ENCODE measurements around the gene GSTM4.

DNA sequence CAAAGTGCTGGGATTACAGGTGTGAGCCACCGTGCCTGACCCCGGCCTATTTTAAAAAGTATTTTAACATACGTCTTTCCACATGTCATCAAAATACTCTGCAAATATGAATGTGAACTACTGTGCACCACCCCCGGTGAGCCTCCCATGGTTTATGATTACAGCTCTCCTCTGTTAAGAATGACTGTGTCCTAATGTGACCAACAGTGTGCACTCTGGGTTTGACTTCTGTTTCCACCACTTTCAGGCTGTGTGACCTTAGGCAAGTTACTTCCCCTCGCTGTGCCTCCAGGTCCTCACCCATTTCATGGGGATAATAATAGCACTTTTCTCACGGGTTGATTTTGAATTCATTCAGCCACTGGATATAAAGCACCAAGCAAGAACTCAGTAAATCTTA lies 21.6 kb upstream of the GSTM4 start:
- TF ChIP-seq, protein P1, sequence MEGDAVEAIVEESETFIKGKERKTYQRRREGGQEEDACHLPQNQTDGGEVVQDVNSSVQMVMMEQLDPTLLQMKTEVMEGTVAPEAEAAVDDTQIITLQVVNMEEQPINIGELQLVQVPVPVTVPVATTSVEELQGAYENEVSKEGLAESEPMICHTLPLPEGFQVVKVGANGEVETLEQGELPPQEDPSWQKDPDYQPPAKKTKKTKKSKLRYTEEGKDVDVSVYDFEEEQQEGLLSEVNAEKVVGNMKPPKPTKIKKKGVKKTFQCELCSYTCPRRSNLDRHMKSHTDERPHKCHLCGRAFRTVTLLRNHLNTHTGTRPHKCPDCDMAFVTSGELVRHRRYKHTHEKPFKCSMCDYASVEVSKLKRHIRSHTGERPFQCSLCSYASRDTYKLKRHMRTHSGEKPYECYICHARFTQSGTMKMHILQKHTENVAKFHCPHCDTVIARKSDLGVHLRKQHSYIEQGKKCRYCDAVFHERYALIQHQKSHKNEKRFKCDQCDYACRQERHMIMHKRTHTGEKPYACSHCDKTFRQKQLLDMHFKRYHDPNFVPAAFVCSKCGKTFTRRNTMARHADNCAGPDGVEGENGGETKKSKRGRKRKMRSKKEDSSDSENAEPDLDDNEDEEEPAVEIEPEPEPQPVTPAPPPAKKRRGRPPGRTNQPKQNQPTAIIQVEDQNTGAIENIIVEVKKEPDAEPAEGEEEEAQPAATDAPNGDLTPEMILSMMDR (IDR thresholded peaks at IDR 0.05) = no peak
- no peak for TF ChIP-seq EP300 (IDR thresholded peaks at IDR 0.05)
